ENCODE data around the gene RERE.

Gene RERE

GRCh38 chr1:8427986-8428385 lies 389.5 kb downstream of the RERE start:
- DNase-seq, result no peak
- Histone ChIP-seq H3K4me1 (ENCODE audit: insufficient read depth, low read length) (peaks cover 61% of the 10 kb centered on the region), H3K4me2 (ENCODE audit: insufficient read depth, low read length) (no peak overlapping the region), H3K27me3 (ENCODE audit: insufficient read depth, low read length, poor library complexity) (peaks cover 4% of the 10 kb centered on the region), H3K27ac (ENCODE audit: low read length) (peak overlapping the region; percentile 20), H2AFZ (ENCODE audit: low read depth, low read length) (no peak overlapping the region), H3K9me3 (ENCODE audit: insufficient read depth, low read length, severe bottlenecking) (no peaks in the 10 kb centered on the region), H3K9ac (ENCODE audit: low read depth, low read length) (no peak overlapping the region), H3K36me3 (ENCODE audit: insufficient read depth, low read length) (no peaks in the 10 kb centered on the region), H3K4me3 (ENCODE audit: low read depth in 1 of 2, low read length in 2 of 2) (no peak overlapping the region), H4K20me1 (ENCODE audit: insufficient read depth, low read length) (peaks cover 39% of the 10 kb centered on the region), H3K79me2 (ENCODE audit: insufficient read depth, low read length) (no peaks in the 10 kb centered on the region)
- no peak for TF ChIP-seq EZH2 (IDR thresholded peaks at IDR 0.05; ENCODE audit: borderline replicate concordance, low read depth, low read length, severe bottlenecking)
- TF ChIP-seq CTCF (IDR thresholded peaks at IDR 0.05; ENCODE audit: borderline replicate concordance, extremely low read depth, low read length, poor library complexity, severe bottlenecking), result no peak
- ATAC-seq (ENCODE audit: insufficient read depth, low read depth), result no peak

- Histone ChIP-seq H3K36me3 (ENCODE audit: insufficient read depth, low read length) (no peaks in the 10 kb centered on the region), H3K79me2 (ENCODE audit: insufficient read depth, low read length) (no peaks in the 10 kb centered on the region), H2AFZ (ENCODE audit: low read depth, low read length) (no peak overlapping the region), H3K27me3 (ENCODE audit: insufficient read depth, low read length, poor library complexity) (peaks cover 4% of the 10 kb centered on the region), H3K9me3 (ENCODE audit: insufficient read depth, low read length, severe bottlenecking) (no peaks in the 10 kb centered on the region), H3K9ac (ENCODE audit: low read depth, low read length) (no peak overlapping the region), H3K4me1 (ENCODE audit: insufficient read depth, low read length) (peaks cover 66% of the 10 kb centered on the region), H3K27ac (ENCODE audit: low read length) (peak overlapping the region; percentile 20), H3K4me3 (ENCODE audit: low read depth in 1 of 2, low read length in 2 of 2) (0 out of 4 replicates have a peak overlapping the region, but pooled peaks of 1 of the 2 experiments have one; percentile 0), H4K20me1 (ENCODE audit: insufficient read depth, low read length) (peaks cover 43% of the 10 kb centered on the region), H3K4me2 (ENCODE audit: insufficient read depth, low read length) (peak overlapping the region; percentile 22; the same call in 1 of the 2 replicates)
- peak; percentile 67 for ATAC-seq (ENCODE audit: insufficient read depth, low read depth)
- DNase-seq, result peak; percentile 58
- no peak for TF ChIP-seq CTCF (IDR thresholded peaks at IDR 0.05; ENCODE audit: borderline replicate concordance, extremely low read depth, low read length, poor library complexity, severe bottlenecking)
- TF ChIP-seq EZH2 (IDR thresholded peaks at IDR 0.05; ENCODE audit: borderline replicate concordance, low read depth, low read length, severe bottlenecking), result no peak
These were observed 389.9 kb downstream of the RERE start for GRCh38 chr1:8427493-8427892.

- H3K4me3 ChIP-seq (ENCODE audit: low read depth in 1 of 2, low read length in 2 of 2), result peak overlapping the region in 1 of 2 experiments; percentile 0; a peak in 1 of 4 replicates
These were observed 390.4 kb downstream of the RERE start for GRCh38 chr1:8426996-8427395.

More at GRCh38 chr1:8426996-8427395, 390.4 kb downstream of the RERE start:
- Histone ChIP-seq H3K9me3 (ENCODE audit: insufficient read depth, low read length, severe bottlenecking) (no peaks in the 10 kb centered on the region), H3K4me2 (ENCODE audit: insufficient read depth, low read length) (peak overlapping the region; percentile 22; the same call in 1 of the 2 replicates), H3K79me2 (ENCODE audit: insufficient read depth, low read length) (no peaks in the 10 kb centered on the region), H3K27me3 (ENCODE audit: insufficient read depth, low read length, poor library complexity) (peaks cover 4% of the 10 kb centered on the region), H3K36me3 (ENCODE audit: insufficient read depth, low read length) (no peaks in the 10 kb centered on the region), H3K27ac (ENCODE audit: low read length) (peak overlapping the region; percentile 7; the same call in 1 of the 2 replicates), H3K9ac (ENCODE audit: low read depth, low read length) (no peak overlapping the region), H3K4me1 (ENCODE audit: insufficient read depth, low read length) (peaks cover 68% of the 10 kb centered on the region), H2AFZ (ENCODE audit: low read depth, low read length) (no peak overlapping the region), H4K20me1 (ENCODE audit: insufficient read depth, low read length) (peaks cover 43% of the 10 kb centered on the region)
- ATAC-seq (ENCODE audit: insufficient read depth, low read depth) (no peak), DNase-seq (no peak)
- TF ChIP-seq CTCF (IDR thresholded peaks at IDR 0.05; ENCODE audit: borderline replicate concordance, extremely low read depth, low read length, poor library complexity, severe bottlenecking) (no peak), EZH2 (IDR thresholded peaks at IDR 0.05; ENCODE audit: borderline replicate concordance, low read depth, low read length, severe bottlenecking) (no peak)
